Osteoblast (primary cell): ENCODE results near the gene LOXL4. TPM values are rescaled to one million over a fixed set of nuclear protein-coding genes. Genes with fewer than 3 reads are reported as not detected.

Source experiments
- DNase-seq: peaks from one replicate; pipeline ENCODE4 v3.0.0; 2011; ENCODE audit warnings: low spot score, mixed read lengths; ENCODE audit not compliant: insufficient read length; ENCODE audit errors: missing footprints
- H2AFZ ChIP-seq: 2 replicates; pipeline ENCODE4 v1.6.0; 2011; ENCODE audit warnings: mild to moderate bottlenecking, low read length
- H3K27ac ChIP-seq: 2 replicates; pipeline ENCODE4 v1.5.1; 2011; ENCODE audit warnings: mild to moderate bottlenecking, low read depth, low read length, moderate library complexity
- H3K27me3 ChIP-seq: 2 replicates; pipeline ENCODE4 v1.6.0; 2012; ENCODE audit warnings: mild to moderate bottlenecking, control low read depth, inconsistent platforms, low read length, moderate library complexity; ENCODE audit not compliant: insufficient read depth
- H3K36me3 ChIP-seq: 2 replicates; pipeline ENCODE4 v1.5.1; 2011; ENCODE audit warnings: mild to moderate bottlenecking, low read length, control low read depth, moderate library complexity; ENCODE audit not compliant: insufficient read depth
- H3K4me1 ChIP-seq: 2 replicates; pipeline ENCODE4 v1.5.1; 2011; ENCODE audit warnings: mild to moderate bottlenecking, low read length, control low read depth, moderate library complexity; ENCODE audit not compliant: insufficient read depth
- H3K4me2 ChIP-seq: 2 replicates; pipeline ENCODE4 v1.6.0; 2011; ENCODE audit warnings: mild to moderate bottlenecking, low read length; ENCODE audit not compliant: insufficient read depth
- H3K4me3 ChIP-seq: fragments of 200-600 bp; sonication (generic); 3 replicates; pipeline ENCODE4 v1.5.1; 2012; ENCODE audit warnings: mild to moderate bottlenecking, low read length, inconsistent platforms; ENCODE audit not compliant: insufficient read depth
- H3K79me2 ChIP-seq: 2 replicates; pipeline ENCODE4 v1.6.0; 2012; ENCODE audit warnings: mild to moderate bottlenecking, low read length, control low read depth, inconsistent platforms; ENCODE audit not compliant: insufficient read depth
- H3K9me3 ChIP-seq: 2 replicates; pipeline ENCODE4 v1.5.1; 2011; ENCODE audit warnings: low read depth, low read length, control low read depth
- H4K20me1 ChIP-seq: 2 replicates; pipeline ENCODE4 v1.6.0; 2012; ENCODE audit warnings: mild to moderate bottlenecking, low read length, control low read depth; ENCODE audit not compliant: insufficient read depth
- total RNA-seq: library from RNA; depleted of rRNA; stranded (reverse); fragments of >200 nt; gene quantifications from 2 replicates; pipeline ENCODE4 v1.2.3, GENCODE V29; 2012
- TF ChIP-seq, protein P1 (sequence below): IDR thresholded peaks from 2 replicates; pipeline ENCODE4 v1.5.1; 2011; ENCODE audit warnings: mild to moderate bottlenecking, low read depth, low read length, moderate library complexity; ENCODE audit errors: extremely low read depth

Gene LOXL4
- total RNA-seq, 1 donor = 36.6 TPM

GRCh38 chr10:98294270-98294627 lies 26.3 kb upstream of the LOXL4 start:
- no peak overlapping the region for H3K27ac ChIP-seq
- peaks cover 28% of the 10 kb centered on the region for H3K27me3 ChIP-seq
- H3K4me1 ChIP-seq = peaks cover 17% of the 10 kb centered on the region
- H2AFZ ChIP-seq = no peak overlapping the region
- H3K4me3 ChIP-seq = no peak overlapping the region
- H3K4me2 ChIP-seq = no peak overlapping the region
- no peaks in the 10 kb centered on the region for H3K9me3 ChIP-seq
- no peaks in the 10 kb centered on the region for H3K79me2 ChIP-seq
- H4K20me1 ChIP-seq = no peaks in the 10 kb centered on the region
- no peaks in the 10 kb centered on the region for H3K36me3 ChIP-seq
- no peak for DNase-seq
- TF ChIP-seq, protein P1, sequence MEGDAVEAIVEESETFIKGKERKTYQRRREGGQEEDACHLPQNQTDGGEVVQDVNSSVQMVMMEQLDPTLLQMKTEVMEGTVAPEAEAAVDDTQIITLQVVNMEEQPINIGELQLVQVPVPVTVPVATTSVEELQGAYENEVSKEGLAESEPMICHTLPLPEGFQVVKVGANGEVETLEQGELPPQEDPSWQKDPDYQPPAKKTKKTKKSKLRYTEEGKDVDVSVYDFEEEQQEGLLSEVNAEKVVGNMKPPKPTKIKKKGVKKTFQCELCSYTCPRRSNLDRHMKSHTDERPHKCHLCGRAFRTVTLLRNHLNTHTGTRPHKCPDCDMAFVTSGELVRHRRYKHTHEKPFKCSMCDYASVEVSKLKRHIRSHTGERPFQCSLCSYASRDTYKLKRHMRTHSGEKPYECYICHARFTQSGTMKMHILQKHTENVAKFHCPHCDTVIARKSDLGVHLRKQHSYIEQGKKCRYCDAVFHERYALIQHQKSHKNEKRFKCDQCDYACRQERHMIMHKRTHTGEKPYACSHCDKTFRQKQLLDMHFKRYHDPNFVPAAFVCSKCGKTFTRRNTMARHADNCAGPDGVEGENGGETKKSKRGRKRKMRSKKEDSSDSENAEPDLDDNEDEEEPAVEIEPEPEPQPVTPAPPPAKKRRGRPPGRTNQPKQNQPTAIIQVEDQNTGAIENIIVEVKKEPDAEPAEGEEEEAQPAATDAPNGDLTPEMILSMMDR = no peak

DNA sequence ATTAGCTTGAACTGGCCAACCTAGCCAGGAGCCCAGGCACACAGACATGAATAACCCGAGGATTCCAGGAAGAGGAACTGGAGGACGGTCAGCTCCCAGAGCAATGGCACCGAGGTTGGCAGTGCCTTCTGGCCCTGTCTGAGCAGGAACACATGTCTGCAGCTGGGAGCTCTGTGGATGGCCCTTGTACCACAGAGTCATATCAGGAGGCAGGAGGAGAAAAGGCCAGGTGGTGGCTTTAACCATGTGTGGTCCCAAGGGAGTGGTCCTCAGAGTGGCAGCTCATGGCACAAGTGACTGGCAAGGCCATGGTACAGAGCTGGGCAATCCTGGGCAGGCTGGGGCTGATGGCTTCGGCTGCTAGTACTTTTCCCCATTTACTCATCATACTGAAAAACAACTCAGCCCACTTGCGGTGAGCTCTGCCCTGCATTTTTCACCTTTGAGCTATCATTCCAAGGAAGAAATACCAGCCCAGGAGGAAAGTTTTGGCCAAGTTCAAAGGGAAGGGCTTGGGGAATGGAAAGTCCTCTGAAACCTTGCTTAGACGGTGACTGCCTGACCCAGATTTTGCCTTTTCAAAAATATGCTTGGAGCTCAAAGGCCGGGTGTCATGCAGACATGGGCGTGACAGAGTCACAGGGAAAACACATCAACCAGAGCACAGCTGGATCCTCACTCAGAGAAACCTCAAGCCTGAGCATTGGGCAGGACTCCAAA lies 25.7 kb upstream of the LOXL4 start:
- TF ChIP-seq, protein P1 = no peak
- no peak overlapping the region for H3K27ac ChIP-seq
- no peak overlapping the region for H3K4me3 ChIP-seq
- peaks cover 17% of the 10 kb centered on the region for H3K4me1 ChIP-seq
- no peaks in the 10 kb centered on the region for H3K36me3 ChIP-seq
- H3K4me2 ChIP-seq = no peak overlapping the region
- H3K79me2 ChIP-seq = no peaks in the 10 kb centered on the region
- H3K9me3 ChIP-seq = no peaks in the 10 kb centered on the region
- no peak for DNase-seq
- H2AFZ ChIP-seq = no peak overlapping the region
- peaks cover 26% of the 10 kb centered on the region for H3K27me3 ChIP-seq
- no peaks in the 10 kb centered on the region for H4K20me1 ChIP-seq

DNA sequence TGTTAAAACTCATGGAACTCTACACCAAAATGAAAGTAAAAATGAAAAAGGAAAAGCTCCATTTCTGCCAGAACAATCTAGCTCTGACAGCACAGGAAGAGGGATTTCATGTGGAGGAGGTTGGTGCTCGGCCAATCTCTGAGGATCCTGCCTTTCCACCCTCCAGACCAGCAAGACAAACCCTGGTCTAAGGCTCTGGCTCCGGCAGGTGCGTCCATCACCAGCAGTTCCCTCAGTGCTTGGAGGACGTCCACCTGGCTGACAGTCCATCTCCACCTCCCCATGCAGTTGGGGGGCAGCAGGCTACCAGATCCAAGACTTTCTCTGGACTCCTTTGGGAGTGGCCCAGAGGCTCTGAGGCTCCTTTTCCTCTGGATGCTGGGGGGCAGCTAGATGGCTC lies 25.0 kb upstream of the LOXL4 start:
- DNase-seq = no peak
- H2AFZ ChIP-seq = no peak overlapping the region
- H3K27me3 ChIP-seq = peaks cover 26% of the 10 kb centered on the region
- no peaks in the 10 kb centered on the region for H3K9me3 ChIP-seq
- no peaks in the 10 kb centered on the region for H3K36me3 ChIP-seq
- no peak overlapping the region for H3K4me2 ChIP-seq
- peaks cover 17% of the 10 kb centered on the region for H3K4me1 ChIP-seq
- no peak overlapping the region for H3K27ac ChIP-seq
- TF ChIP-seq, protein P1 = no peak
- no peaks in the 10 kb centered on the region for H4K20me1 ChIP-seq
- H3K79me2 ChIP-seq = no peaks in the 10 kb centered on the region
- H3K4me3 ChIP-seq = no peak overlapping the region

GRCh38 chr10:98289802-98290209 lies 21.8 kb upstream of the LOXL4 start:
- Histone ChIP-seq H2AFZ (no peak overlapping the region), H3K36me3 (no peaks in the 10 kb centered on the region), H3K4me2 (no peak overlapping the region), H3K27me3 (peaks cover 26% of the 10 kb centered on the region), H3K79me2 (no peaks in the 10 kb centered on the region), H3K9me3 (no peaks in the 10 kb centered on the region), H3K4me1 (no peaks in the 10 kb centered on the region), H3K4me3 (no peak overlapping the region), H3K27ac (no peak overlapping the region), H4K20me1 (no peaks in the 10 kb centered on the region)
- TF ChIP-seq, protein P1 = no peak
- no peak for DNase-seq
